ENCODE measurements around the gene C2orf78. TPM values are rescaled to one million over a fixed set of nuclear protein-coding genes. Genes with fewer than 3 reads are reported as not detected.

Gene C2orf78
- total and polyA plus RNA-seq, 9 of the 15 experiments (the other 6 are each of a cell fraction or from before 2014, with no cell fraction given), result 0.04 to 0.28 (median 0.20) TPM

GRCh38 chr2:73736378-73736777, 47.6 kb upstream of the C2orf78 start (continued):
- TF ChIP-seq HMGN3 (IDR thresholded peaks at IDR 0.05; ENCODE audit: borderline replicate concordance, extremely low read depth, insufficient read length, low read depth, low read length) (no peak), NFE2L1 (tag; IDR thresholded peaks at IDR 0.05; ENCODE audit: borderline replicate concordance, low read depth) (no peak), EWSR1 (IDR thresholded peaks at IDR 0.05; ENCODE audit: borderline replicate concordance, low read depth, partially characterized antibody) (peak; percentile 37), DDX20 (tag; IDR thresholded peaks at IDR 0.05; ENCODE audit: low read depth) (no peak), PKNOX1 (IDR thresholded peaks at IDR 0.05) (peak; percentile 70; the same call in 1 of the 2 replicates), MYNN (IDR thresholded peaks at IDR 0.05) (no peak), MYNN (CRISPR knock-in tag; IDR thresholded peaks at IDR 0.05) (no peak)

- Histone ChIP-seq H3K9ac (ENCODE audit: insufficient read depth in 1 of 2, low read depth in 2 of 2, low read length in 2 of 2) (peak within 1 kb of the TSS; percentile 85 to 89), H2AFZ (ENCODE audit: low read depth, low read length) (peak within 1 kb of the TSS; percentile 95), H3K79me2 (ENCODE audit: control insufficient read depth, insufficient read depth, low read length) (peaks cover 18% of the 10 kb centered on the region), H3K36me3 (ENCODE audit: control insufficient read depth, insufficient read depth, low read length) (peaks cover 21% of the 10 kb centered on the region; the same call in 2 of the 3 replicates), H3K9me3 (replicated peaks; ENCODE audit: control insufficient read depth, insufficient read depth, low read depth, low read length) (peaks cover 3% of the 10 kb centered on the region), H3K27ac (ENCODE audit: extremely low read depth, low read depth, low read length) (peak within 1 kb of the TSS; percentile 84), H3K4me3 (peak within 1 kb of the TSS; percentile 85), H3K9me1 (ENCODE audit: control insufficient read depth, insufficient read depth, low read length) (no peaks in the 10 kb centered on the region), H3K27me3 (ENCODE audit: control insufficient read depth in 2 of 2, insufficient read depth in 2 of 2, low read length in 2 of 2) (no peaks in the 10 kb centered on the region), H3K4me2 (ENCODE audit: insufficient read depth, low read length) (peak within 1 kb of the TSS; percentile 99), H4K20me1 (replicated peaks; ENCODE audit: control insufficient read depth, insufficient read depth, low read length) (no peaks in the 10 kb centered on the region), H3K4me1 (replicated peaks in 1 of 2; ENCODE audit: control insufficient read depth in 2 of 2, insufficient read depth in 2 of 2, low read length in 2 of 2) (peaks cover 4 to 5% of the 10 kb centered on the region in 2 experiments; a peak in 4 of 5 replicates)
- ChIA-PET POLR2A (interaction anchor here (0.6 to 1.8 kb wide), 17 partner anchors 11 to 510 kb away, joined by 3 to 9 read pairs (median 3); partner anchors contain the start of gene DUSP11), CTCF (ENCODE audit: low intra/inter-chr PET ratio) (no interaction called here)
- intact Hi-C loops (cut with micrococcal nuclease) (loop anchor here (5.0 kb wide), 1 partner anchor 40 kb away; no protein-coding TSS in a partner anchor), in situ Hi-C loops (cut with MboI) (no loop called here)
- peak; percentile 100 for ATAC-seq
- DNase-seq (ENCODE audit: extremely low read depth in 1 of 4, low spot score in 3 of 4), result peak; percentile 98 to 99 (median 98)
- WGBS (ENCODE audit: insufficient coverage, low coverage, missing lambda C conversion rate), result 4% methylated on average over 48 of the region's 49 CpGs
- peak; percentile 92 for FAIRE-seq
- BruUV-seq (replicated peaks), result no TSS peak
- no peak for TF ChIP-seq PTBP1 (IDR thresholded peaks at IDR 0.05; ENCODE audit: low read depth, low read length)
- peak; percentile 89 for TF ChIP-seq ZNF644 (tag; IDR thresholded peaks at IDR 0.05; ENCODE audit: low read depth)
- peak in 1 of 2 experiments; percentile 42 for TF ChIP-seq AFF1 (IDR thresholded peaks at IDR 0.05; ENCODE audit: low read depth in 1 of 2, partially characterized antibody in 2 of 2)
- TF ChIP-seq YY1 (IDR thresholded peaks at IDR 0.05; ENCODE audit: borderline replicate concordance in 1 of 3, control insufficient read depth in 1 of 3, extremely low read depth in 1 of 3, insufficient read depth in 3 of 3, insufficient read length in 1 of 3, insufficient replicate concordance in 2 of 3, low read depth in 1 of 3, low read length in 2 of 3), result peak; percentile 29 to 74 (median 61)
Observed at GRCh38 chr2:73736855-73737779, 46.9 kb upstream of the C2orf78 start, which contains the start of gene TPRKB. TPRKB (minus strand) TSS chr2:73737345; CDS start chr2:73734569, 2,776 bp downstream.
